HG02678 (cell line): Measurements from ENCODE around the gene LAX1.
"Not testable (repeated sequence)": the region's sequence is repeated elsewhere in the genome, so short reads cannot be mapped to it uniquely, and the experiment has no call there.

Experiments
- ATAC-seq: cut with Tn5 transposase; IDR thresholded peaks from one replicate; pipeline ENCODE4 v1.9.1; 2021; ENCODE audit warnings: mild to moderate bottlenecking, moderate library complexity; ENCODE audit not compliant: unreplicated experiment

The LAX1 gene

DNA sequence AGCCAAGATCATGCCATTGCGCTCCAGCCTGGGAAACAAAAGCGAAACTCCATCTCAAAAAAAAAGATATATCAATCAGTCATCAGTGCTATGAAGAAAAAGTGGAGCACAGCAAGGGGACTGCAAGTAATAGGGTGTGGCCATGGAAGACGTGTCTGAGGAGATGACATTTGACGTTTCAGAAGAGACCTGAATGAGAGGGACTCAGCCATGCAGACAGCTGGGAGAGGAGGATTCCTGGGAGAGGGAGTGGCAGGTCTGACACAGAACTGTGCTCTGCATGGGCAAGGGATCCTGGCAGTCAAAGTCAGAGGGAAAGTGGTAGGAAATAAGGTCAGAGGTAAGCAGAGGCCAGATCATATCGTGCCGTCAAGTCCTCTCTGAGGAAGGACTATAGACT is 3.3 kb downstream of the LAX1 start:
- no peak for ATAC-seq

DNA sequence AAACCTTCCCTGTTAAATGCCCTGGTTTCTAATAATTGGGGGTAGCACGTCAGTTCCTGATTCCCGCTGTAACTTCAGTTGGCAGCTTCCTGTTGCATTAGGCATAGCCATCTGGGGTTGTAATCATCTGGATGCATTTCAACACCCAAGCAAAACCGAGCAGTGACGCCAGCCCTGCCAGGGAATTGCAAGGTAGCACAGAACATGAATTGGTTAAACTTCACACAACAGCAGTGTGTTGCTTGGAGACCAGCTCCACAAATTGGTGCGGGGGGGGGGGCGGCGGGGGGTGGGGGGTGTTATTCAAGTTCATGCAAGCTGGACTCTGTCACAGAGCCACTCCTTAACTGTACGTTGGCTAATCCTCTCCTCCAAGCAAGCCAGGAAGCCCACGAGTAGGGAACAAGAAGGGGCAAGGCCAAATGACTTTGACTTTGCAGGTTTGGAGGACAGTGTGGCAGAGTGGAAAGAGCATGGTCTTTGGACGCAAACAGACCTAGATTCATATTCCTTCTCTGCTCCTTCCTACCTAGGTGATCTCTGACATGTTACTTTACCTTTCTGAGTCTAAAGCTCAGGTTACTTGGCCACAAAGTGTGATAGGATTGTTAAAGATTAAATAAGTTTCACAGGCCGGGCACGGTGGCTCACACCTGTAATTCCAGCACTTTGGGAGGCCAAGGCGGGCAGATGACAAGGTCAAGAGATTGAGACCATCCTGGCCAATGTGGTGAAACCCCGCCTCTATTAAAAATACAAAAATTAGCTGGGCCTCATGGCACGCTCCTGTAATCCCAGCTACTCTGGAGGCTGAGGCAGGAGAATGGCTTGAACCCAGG is 4.7 kb downstream of the LAX1 start:
- ATAC-seq, result no peak

DNA sequence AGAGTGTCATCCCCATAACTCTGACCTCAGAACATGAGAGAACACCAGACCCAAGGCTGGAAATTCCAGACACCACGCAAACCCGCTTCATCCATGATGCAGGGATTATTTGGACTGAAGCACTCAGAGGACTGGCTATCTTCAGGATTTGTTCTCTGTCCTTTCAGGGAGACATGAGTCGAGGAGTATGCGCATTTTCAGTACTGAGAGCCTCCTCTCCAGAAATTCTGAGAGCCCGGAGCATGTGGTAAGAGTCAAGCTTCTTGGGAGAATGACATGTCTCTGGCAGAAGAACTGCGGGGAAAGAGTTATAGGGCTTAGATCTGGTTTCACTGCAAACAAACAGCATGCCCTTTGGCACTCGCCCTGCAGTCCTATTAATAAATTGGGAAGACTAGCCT is 6.9 kb downstream of the LAX1 start:
- ATAC-seq, result no peak

DNA sequence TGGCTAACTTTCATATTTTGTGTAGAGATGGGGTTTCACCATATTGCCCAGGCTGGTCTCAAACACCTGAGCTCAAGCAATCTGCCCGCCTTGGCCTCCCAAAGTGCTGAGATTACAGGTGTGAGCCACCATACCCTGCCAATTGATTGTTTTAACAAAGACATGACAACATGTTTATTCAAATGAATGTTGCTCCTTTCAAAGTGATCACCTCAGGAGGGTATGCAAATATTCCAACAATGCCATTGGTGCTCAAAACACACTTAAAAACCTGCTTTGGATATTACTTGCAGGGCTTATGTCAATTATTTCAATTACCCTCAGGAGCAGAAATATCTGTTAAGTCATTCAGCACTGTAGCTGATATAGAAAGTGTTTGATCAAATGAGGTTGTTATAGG is 7.9 kb downstream of the LAX1 start:
- ATAC-seq, result no peak

DNA sequence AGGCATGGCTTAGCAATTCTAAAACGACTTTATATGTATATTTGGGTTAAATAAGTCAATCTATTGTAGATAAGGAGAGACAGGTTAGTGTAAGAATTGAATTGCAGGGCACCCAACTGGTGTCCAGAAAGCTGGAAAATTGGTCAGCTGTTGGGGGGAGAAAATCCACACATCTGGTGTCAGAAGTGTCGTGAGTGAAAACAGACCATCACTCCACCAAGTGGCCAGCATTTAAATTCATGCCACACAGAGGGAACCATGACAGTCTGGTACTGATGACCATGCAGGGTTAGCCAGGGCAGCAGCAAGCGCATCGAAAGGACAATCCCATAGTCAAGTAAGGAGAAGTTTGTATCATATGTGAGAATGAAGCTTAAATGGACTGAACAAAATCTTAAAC is 11.7 kb downstream of the LAX1 start:
- ATAC-seq, result no peak

DNA sequence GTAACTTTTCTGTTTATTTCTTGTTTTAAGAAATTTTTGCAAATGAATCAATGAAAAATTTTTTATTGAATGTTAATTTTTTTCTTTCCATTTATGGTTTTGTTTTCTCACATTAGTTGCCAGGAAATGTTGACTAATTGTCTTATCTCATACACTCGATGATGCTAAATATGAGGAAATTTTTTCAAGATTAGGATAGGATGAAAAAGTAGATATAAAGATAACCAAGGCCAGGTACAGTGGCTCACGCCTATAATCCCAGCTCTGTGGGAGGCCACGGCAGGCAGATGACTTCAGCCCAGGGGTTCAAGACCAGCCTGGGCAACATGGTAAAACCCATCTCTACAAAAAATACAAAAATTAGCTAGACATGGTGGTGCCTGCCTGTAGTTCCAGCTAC is 12.6 kb downstream of the LAX1 start:
- ATAC-seq, result no peak

DNA sequence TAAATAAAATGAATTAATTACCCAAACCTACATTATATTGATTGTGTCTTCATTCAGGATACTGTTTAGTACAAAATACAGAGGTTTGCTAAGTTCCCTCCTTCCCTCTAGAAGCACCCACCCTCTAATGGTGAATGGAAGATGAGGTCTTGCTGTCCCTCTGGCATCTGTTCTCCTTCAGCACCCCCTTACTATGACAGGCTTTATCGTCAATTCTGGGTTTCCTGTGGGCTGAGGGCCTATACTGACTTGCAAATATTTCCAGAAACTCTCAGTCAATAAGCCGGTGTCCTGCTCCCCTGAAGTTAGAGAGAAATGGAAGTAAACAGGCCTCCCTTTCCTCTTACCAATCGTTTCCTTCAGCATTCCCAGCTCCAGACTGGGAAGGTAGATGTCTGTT is 13.2 kb downstream of the LAX1 start:
- ATAC-seq, result no peak

DNA sequence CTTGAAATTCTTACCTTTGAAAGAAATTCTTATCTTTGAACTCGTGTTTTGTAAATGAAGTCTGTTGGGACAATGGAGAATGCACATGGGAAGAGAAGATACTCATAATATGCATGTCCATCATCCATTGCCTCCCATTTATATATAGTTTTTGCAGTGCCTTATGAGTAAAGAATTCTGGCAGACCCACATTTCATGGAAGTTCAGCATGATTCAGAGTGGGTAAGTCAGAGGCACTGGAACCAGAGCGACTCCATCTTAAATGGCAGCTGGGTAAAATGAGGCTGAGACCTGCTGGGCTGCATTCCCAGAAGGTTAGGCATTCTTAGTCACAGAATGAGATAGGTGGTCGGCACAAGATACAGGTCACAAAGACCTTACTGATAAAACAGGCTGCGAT is 13.8 kb downstream of the LAX1 start:
- ATAC-seq, result no peak

DNA sequence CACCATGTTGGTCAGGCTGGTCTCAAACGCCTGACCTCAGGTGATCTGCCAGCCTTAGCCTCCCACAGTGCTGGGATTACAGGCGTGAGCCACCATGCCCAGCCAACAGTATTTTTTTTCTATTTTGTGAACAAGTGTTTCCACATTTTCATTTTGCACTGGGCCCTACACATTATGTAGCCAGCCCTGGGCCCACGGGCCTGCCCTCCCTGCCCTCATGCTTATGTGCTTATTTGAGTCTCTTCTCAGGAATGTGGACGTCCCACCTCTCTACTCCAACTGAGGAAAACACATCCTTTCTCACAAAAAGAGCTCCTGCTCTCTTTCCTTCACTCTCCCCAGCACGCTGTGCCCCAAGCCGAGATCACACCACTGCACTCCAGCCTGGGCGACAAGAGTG is 17.0 kb downstream of the LAX1 start:
- no peak for ATAC-seq

DNA sequence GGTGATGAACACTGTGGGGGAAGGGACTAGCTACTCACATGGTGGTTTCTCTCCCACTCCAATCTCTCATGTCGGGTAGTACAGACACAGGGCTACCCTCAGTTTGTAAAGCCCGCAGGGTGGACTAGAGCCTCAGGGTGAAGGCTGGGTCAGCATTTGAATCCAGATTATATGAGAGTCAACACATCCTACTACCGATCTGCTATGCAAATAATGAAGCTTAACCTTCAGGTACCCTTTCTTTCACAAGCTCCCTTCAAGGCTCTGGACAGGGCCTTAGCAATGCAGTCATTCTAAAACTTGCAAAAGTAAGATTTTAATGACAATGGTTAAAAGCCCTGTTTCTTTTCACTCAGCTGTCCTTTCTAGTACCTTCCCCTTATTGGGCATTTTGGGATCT is 25.0 kb downstream of the LAX1 start:
- ATAC-seq, result no peak

DNA sequence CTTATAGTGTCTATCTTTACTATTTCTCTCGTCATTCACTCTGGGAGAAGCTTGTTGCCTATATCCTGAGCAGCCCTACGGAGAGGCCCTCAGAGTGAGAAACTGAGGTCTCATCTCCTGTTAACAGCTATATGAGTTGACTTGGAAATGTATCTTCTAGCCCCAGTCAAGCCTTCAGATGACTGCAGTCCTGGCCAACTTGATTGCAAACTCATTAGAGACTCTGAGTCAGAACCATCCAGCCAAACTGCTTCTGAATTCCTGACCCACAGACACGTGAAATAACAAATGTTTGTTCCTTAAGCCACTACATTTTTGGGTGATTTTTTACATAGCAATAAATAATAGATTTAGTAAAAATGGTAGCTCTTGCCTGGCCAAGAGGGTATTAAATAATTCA is 26.5 kb downstream of the LAX1 start:
- no peak for ATAC-seq

DNA sequence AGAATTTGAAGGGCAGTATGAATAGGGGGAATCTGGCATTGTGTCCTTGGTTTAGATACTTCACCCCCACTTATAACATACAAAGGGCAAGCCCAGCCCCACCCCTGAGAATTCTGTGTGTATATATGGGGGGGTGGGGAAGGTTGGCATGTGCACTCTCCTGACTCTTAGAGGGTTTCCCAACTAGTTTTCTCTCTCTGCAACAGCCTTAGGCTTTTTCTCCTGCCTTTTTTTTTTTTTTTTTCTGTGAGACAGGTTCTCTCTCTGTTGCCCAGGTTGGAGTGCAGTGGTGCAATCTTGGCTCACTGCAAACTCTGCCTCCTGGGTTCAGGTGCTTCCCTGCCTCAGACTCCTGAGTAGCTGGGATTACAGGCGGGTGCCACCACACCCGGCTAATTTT is 27.5 kb downstream of the LAX1 start:
- no peak for ATAC-seq

DNA sequence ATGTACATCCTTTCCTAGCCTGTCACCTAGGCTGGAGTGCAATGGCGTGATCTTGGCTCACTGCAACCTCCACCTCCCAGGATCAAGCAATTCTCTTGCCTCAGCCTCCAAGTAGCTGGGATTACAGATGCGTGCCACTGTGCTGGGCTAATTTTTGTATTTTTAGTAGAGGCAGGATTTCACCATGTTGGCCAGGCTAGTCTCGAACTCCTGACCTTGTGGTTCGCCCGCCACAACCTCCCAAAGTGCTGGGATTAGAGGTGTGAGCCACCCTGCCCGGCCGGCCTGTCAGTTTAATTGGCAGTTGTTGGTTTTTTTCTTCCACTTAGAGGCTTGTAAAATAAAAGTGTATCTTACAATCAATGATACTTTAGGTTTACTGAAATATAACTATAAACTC is 28.6 kb downstream of the LAX1 start:
- ATAC-seq, result not testable (repeated sequence)

DNA sequence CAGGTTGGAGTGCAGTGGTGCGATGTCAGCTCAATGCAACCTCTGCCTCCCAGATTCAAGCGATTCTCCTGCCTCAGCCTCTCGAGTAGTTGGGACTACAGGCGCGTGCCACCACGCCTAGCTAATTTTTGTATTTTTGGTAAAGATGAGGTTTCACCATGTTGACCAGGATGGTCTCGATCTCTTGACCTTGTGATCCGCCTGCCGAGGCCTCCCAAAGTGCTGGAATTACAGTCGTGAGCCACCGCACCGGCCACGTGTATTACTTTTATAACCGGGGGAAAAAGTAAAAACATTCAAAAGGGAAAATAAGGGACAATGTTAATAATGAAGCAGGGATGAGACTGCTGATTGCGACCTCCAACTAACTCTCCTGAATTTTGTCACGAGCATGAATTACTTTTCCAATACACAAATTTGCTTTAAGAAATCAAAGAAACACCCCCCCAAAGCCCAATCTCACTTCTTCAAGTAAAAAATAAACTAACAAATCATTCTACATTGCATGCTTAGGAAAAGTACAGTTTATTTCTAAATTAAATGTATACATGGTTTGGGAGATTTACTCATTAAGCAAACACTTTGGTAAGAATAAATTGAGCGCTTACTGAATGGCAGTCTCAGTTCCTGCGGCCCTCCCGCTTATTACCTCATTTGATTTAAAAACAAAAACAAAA is 29.9 kb downstream of the LAX1 start:
- no peak for ATAC-seq

DNA sequence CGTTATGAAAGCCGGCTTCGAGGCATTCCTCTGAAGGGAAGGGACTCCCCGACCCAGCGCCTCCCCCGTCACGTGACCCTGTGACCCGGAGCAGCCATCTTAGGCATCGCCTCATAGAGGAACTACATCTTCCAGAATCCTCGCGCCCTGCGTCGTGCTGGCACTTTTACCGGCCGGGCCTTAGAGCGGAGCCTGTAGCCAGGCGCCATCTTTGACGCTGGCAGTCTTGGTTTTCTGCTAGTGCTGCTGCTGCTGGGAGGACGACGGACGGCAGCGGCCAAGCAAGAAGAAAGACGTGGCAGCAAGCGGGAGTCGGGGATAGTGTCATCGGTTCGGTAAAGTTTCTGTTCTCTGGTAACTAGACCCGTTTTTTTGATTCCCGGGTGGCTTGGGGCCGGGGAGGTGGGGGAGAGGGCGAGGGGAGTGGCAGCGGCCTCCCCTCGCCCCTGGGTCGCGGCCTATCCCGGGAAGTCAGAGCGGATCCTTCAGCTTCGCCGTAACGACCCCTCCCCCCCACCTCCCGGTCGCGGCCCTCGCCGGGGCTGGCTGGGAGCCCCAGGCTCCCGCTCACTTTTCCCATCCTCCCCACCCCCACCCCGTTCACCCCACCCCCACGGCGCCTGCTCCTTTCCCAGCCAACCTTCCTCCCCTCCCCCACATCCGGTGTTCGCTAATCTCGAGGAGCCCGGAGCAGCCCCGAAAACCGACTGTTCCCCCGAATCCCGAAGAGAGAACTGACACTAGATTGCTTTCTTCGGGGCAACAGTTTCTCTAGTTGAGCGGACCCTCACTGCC is 30.7 kb downstream of the LAX1 start, which contains the start of the genes ZBED6 and ZC3H11A:
ZBED6 (plus strand) TSS at position 183 of the 795 bp plus-strand sequence. CDS start 1,900 bp downstream, outside the sequence.
ZC3H11A (plus strand) TSS at position 183 of the 795 bp plus-strand sequence. CDS start 21,448 bp downstream, outside the sequence.
- peak; percentile 99 for ATAC-seq

DNA sequence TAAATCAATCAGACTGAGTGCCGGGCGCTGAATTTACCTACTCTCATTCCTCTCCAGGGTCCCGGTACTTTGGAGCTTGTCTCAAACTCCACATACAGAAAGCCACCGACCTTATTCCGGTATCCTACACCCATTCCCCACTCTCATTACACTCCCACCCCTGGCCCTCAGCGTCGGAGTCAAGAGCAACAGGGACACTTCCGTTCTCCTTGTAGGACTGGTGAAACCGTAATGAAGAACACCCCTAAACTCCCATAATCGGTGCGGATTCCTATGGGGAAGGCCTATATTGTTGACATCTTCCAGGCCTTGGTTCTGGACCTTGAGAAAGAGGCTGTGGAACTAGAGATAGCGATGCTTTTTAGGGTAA is 31.2 kb downstream of the LAX1 start:
- ATAC-seq, result no peak

DNA sequence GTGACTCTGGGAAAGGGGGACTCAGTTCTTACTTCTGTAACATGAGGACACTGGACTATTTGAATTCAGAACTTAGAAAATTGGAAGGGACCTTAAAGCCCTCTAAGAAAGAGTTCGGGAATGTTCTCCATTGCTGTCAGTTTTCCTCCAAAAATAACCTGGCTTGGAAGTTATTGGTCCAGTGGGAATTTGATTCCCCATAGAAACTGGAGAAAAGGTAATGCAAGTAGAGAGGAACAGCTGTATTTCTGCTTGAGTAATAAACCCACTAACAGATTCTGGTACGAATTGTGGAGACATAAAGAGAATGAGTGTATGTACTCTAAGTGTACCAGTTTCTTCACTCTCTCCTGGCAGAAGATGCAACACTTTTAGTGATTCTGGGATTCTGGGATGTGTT is 32.2 kb downstream of the LAX1 start:
- ATAC-seq, result no peak

DNA sequence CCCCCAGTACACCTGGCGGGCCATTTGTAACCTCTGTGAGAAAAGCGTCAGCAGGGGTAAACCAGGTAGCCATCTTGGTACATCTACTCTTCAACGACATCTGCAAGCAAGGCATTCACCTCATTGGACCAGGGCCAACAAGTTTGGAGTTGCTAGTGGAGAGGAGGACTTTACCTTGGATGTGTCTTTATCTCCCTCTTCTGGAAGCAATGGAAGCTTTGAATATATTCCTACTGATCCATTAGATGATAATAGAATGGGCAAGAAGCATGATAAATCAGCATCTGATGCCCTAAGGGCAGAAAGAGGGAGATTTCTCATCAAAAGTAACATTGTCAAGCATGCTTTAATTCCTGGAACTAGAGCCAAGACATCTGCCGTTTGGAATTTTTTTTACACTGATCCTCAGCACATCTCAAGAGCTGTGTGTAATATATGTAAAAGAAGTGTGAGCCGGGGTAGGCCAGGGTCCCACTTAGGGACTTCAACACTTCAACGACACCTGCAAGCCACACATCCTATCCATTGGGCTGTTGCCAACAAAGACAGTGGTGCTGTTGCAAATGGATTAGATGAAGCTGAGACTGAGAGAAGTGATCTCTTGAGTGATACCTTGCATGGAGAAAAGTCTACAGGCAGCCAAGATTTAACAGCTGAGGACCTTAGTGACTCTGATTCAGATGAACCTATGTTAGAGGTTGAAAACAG is 33.1 kb downstream of the LAX1 start:
- no peak for ATAC-seq

DNA sequence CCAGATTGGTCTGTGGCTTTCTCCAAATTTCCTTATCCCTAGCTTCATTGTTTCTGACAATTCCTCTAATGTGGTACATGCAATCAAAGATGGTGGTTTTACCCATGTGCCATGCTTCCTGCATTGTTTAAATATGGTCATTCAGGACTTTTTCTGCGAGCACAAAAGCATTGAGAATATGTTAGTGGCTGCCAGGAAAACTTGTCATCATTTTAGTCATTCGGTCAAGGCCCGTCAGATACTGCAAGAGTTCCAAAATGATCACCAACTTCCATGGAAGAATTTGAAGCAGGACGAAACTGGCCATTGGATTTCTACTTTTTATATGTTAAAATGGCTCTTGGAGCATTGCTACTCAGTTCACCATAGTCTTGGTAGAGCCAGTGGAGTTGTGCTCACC is 34.2 kb downstream of the LAX1 start:
- no peak for ATAC-seq

DNA sequence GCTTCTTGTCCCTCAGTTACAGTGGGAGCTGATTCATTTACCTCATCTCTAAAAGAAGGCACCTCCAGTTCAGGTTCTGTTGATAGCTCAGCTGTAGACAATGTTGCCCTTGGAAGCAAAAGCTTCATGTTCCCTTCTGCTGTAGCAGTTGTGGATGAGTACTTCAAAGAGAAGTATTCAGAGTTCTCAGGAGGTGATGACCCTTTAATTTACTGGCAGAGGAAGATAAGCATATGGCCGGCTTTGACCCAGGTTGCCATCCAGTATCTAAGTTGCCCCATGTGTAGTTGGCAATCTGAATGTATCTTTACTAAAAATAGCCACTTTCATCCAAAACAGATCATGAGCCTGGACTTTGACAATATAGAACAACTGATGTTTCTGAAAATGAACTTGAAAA is 35.0 kb downstream of the LAX1 start:
- no peak for ATAC-seq

DNA sequence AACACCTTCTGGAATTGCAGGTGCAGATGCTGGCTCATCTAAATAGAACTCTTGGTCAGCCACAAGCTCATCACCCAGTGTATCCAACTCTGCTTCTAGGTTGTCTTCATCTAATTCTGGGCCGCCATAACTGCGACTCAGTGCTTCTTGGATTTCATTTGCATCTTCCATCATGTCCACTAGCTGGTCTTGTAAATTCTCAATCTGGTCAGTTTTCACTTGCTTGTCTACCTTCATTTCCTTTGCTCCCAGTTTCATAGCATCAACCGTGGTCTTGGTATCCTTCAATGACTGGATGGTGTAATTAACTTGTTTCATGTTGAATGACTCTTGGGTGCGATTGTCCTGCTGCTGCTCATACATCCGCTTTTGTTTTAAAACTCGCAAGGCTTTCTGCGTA is 40.7 kb downstream of the LAX1 start:
- ATAC-seq, result no peak
